ENCODE results near the gene ALDH1L1. TPM values are rescaled to one million over a fixed set of nuclear protein-coding genes. Genes with fewer than 3 reads are reported as not detected.

Gene ALDH1L1
- total RNA-seq, 1 donor from 2014 or later = 1.0 TPM

DNA sequence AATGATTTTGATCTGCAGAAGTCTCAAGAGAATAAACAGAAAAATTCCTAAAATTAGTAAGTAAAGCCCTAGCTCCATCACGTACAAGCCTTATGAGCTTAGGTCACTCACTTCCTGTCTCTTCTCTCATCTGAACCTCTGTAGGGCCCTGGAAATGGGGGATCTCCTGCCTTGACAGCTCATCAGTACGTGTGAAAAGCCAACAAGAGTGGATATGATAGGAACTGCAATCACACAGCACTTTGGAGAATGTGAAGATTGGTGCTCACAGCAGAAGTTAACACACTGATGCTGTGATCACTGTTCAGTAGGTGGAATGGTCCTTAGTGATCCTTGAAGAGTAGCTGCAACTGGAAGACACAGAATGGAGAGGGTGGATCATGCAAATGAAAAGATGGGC lies 27.8 kb upstream of the ALDH1L1 start:
- Mint-ChIP-seq H3K4me1 (peaks cover 8% of the 10 kb centered on the region), H3K27me3 (ENCODE audit: low read depth) (peaks cover 8% of the 10 kb centered on the region), H3K27ac (no peak overlapping the region), H3K9me3 (peaks cover 4% of the 10 kb centered on the region), H3K36me3 (no peaks in the 10 kb centered on the region), H3K4me3 (no peak overlapping the region)
- DNase-seq (ENCODE audit: low spot score in 2 of 2, unreplicated experiment in 2 of 2) = no peak
- TF ChIP-seq, protein P1, sequence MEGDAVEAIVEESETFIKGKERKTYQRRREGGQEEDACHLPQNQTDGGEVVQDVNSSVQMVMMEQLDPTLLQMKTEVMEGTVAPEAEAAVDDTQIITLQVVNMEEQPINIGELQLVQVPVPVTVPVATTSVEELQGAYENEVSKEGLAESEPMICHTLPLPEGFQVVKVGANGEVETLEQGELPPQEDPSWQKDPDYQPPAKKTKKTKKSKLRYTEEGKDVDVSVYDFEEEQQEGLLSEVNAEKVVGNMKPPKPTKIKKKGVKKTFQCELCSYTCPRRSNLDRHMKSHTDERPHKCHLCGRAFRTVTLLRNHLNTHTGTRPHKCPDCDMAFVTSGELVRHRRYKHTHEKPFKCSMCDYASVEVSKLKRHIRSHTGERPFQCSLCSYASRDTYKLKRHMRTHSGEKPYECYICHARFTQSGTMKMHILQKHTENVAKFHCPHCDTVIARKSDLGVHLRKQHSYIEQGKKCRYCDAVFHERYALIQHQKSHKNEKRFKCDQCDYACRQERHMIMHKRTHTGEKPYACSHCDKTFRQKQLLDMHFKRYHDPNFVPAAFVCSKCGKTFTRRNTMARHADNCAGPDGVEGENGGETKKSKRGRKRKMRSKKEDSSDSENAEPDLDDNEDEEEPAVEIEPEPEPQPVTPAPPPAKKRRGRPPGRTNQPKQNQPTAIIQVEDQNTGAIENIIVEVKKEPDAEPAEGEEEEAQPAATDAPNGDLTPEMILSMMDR (IDR thresholded peaks at IDR 0.05; ENCODE audit: unreplicated experiment) = no peak

DNA sequence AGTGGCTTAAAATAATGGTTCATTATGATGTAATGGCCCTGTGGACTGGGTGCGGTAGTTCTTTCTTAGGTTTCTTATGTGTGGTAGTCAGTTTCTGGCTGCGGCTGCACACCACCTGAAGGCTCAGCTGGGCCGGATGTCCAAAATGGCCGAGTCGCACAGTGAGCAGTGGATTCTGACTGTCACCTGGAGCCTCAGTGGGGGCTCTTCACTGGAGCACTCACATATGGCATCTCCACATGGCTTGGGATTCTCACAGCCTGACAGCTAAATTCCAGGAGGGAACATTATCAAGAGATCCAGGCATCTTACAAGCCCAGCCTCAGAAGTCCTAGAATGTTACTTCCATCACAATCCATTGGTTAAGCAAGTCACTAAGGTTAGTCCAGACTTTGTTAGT lies 26.8 kb upstream of the ALDH1L1 start:
- no peak overlapping the region for H3K4me3 Mint-ChIP-seq
- H3K27ac Mint-ChIP-seq = no peak overlapping the region
- no peak for DNase-seq (ENCODE audit: low spot score in 2 of 2, unreplicated experiment in 2 of 2)
- TF ChIP-seq, protein P1 (IDR thresholded peaks at IDR 0.05; ENCODE audit: unreplicated experiment) = no peak
- peaks cover 4% of the 10 kb centered on the region for H3K9me3 Mint-ChIP-seq
- H3K27me3 Mint-ChIP-seq (ENCODE audit: low read depth) = peaks cover 8% of the 10 kb centered on the region
- no peaks in the 10 kb centered on the region for H3K36me3 Mint-ChIP-seq
- peaks cover 13% of the 10 kb centered on the region for H3K4me1 Mint-ChIP-seq

DNA sequence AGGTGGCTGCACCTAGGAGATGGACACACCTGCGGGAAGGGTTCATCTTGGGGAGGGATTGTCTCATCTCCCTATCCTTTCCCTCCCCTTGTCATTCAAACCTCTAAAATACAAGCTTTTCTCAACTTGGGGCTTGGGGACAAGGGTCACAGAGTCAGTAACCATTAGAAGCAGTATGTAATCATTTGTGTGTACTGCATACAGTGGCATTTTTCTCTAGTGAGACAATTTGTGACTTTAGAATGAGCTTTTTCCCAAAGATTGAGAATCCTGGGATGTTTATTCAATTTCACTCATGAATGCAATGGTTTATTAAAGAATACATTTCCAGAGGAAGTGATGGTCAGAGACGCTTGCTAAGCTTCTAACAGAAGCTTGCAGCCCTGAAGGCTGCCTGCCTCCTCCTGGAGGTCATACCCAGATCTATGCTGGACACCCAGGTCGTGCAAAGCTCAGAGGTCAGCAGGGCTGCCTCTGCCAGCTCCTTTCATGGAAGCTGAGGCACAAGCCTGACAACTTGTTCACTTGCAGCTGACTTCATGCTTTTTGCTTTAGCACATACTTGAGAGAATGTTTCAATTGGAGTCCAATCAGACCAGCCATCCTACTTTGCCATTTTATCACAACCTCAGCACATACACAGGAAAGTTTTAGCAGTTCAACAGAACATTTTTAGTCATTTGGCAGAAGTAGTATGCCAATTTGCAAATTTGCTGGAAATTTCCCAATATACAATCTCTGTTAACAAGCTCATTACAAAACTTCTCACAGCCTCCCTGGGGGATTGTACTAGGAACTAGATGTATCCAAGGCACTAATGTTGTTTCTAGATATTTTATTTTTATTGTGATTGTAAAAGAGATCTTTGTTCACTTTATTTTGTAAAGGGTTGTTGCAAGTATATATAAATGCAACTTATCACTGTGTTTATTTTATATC lies 25.6 kb upstream of the ALDH1L1 start:
- TF ChIP-seq, protein P1 (IDR thresholded peaks at IDR 0.05; ENCODE audit: unreplicated experiment) = no peak
- Mint-ChIP-seq H3K4me3 (no peak overlapping the region), H3K27me3 (ENCODE audit: low read depth) (peaks cover 8% of the 10 kb centered on the region), H3K36me3 (no peaks in the 10 kb centered on the region), H3K9me3 (peaks cover 4% of the 10 kb centered on the region), H3K27ac (no peak overlapping the region), H3K4me1 (peaks cover 11% of the 10 kb centered on the region)
- no peak for DNase-seq (ENCODE audit: low spot score in 2 of 2, unreplicated experiment in 2 of 2)

DNA sequence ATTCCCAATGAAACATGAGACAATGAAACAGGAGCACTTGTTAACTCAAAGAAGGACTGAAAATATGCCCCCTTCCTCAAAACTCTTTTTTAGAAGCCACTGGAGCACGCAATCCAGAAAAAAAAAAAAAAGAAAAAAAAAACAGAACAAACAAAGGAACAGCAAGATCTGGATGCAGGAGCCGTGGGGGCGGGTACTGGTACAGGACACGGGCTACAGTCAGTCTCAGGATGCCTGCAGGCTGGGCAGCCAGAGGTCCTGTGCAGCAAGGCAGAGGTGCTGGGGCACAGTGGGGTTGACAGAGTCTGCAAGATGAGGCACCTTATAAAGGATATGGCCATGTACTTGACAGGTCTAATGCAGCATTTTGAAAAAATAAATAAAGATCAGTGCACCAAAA lies 22.3 kb upstream of the ALDH1L1 start:
- peaks cover 4% of the 10 kb centered on the region for H3K9me3 Mint-ChIP-seq
- no peaks in the 10 kb centered on the region for H3K36me3 Mint-ChIP-seq
- peaks cover 8% of the 10 kb centered on the region for H3K27me3 Mint-ChIP-seq (ENCODE audit: low read depth)
- no peak overlapping the region for H3K27ac Mint-ChIP-seq
- no peak overlapping the region for H3K4me3 Mint-ChIP-seq
- DNase-seq (ENCODE audit: low spot score in 2 of 2, unreplicated experiment in 2 of 2) = no peak
- peaks cover 11% of the 10 kb centered on the region for H3K4me1 Mint-ChIP-seq
- TF ChIP-seq, protein P1 (IDR thresholded peaks at IDR 0.05; ENCODE audit: unreplicated experiment) = no peak

DNA sequence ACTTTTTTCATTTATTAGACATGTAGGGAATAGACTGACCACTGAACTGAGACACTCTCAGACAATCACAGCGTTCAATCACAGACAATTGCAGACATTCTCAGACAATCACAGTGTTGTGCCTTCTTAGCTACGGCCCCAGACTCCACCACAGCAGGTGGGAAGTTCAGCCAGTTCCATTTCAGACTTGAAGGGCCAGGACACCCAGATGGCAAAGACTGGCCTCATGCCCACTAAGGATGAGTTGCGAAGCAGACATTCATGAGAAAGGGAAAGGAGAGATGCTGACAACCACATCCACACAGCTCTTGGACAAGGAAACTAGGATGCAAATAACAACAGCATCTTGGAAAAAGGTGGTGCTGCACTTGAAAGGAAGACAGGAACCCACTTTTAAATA lies 21.9 kb upstream of the ALDH1L1 start:
- TF ChIP-seq, protein P1 (IDR thresholded peaks at IDR 0.05; ENCODE audit: unreplicated experiment) = no peak
- Mint-ChIP-seq H3K9me3 (peaks cover 7% of the 10 kb centered on the region), H3K27me3 (ENCODE audit: low read depth) (peaks cover 8% of the 10 kb centered on the region), H3K4me3 (no peak overlapping the region), H3K27ac (no peak overlapping the region), H3K36me3 (no peaks in the 10 kb centered on the region), H3K4me1 (peaks cover 11% of the 10 kb centered on the region)
- no peak for DNase-seq (ENCODE audit: low spot score in 2 of 2, unreplicated experiment in 2 of 2)
